ENCODE results near the gene PPME1.

GRCh38 chr11:74185285-74185684 is 14.2 kb downstream of the PPME1 start:
- TF ChIP-seq EZH2phosphoT487 (IDR thresholded peaks at IDR 0.05; ENCODE audit: borderline replicate concordance, low read length), result no peak
- TF ChIP-seq CTCF (IDR thresholded peaks at IDR 0.05; ENCODE audit: low read depth, low read length, poor library complexity, severe bottlenecking), result no peak
